GM19463 (cell line): ENCODE results near the gene ZNF677.
"Not testable (repeated sequence)": the region's sequence is repeated elsewhere in the genome, so short reads cannot be mapped to it uniquely, and the experiment has no call there.

Experiments used
- ATAC-seq: cut with Tn5 transposase; IDR thresholded peaks from one replicate; pipeline ENCODE4 v1.9.1; 2021; ENCODE audit warnings: mild to moderate bottlenecking, moderate library complexity; ENCODE audit not compliant: unreplicated experiment

The ZNF677 gene

DNA sequence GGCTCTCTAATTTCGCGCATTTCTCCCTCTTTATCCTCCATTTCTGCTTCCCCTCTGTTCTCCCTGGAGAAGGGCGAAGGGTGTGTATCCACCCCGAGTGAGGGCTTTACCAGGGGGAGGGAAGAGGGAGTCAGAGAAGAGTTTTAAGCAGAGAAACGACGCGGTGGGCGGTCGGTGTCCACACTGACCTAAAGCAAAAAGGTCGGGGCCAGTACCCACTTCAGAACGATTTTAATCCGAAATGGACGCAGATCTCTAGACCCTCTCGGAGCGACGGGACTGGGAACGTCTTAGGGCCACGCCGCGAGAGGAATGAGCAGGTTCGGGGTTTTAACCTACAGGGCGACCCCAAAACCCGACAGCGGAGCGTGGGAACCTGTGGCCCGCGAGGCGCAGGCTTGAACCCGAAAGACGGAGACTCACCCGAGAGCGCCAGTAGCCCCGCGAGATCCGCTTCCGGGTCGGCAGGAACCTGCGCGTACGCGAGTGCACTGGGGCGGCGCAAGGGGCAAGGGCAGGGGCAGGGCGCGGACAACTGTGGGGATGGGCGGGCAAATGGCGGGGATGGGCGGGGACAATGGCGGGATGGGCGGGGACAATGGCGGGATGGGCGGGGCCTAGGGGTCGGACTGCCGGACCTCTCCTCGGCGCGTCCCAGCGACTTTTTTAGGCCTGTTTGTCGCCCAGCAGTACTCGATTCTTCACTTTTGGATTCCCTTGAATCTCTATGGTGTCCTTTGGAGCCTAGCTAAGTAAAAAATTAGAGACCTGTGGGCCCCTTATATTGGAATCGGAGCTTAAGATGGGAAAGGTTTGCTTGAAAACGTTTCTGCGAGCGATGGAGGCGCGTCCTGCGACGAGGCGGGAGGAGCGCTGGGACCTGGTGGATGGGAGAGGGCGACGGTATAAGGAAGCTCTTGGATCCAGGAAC, at the start of gene ZNF677:
ZNF677 (minus strand) TSS at position 463 of the 931 bp plus-strand sequence. CDS start 3,323 bp downstream, outside the sequence.
- no peak for ATAC-seq

DNA sequence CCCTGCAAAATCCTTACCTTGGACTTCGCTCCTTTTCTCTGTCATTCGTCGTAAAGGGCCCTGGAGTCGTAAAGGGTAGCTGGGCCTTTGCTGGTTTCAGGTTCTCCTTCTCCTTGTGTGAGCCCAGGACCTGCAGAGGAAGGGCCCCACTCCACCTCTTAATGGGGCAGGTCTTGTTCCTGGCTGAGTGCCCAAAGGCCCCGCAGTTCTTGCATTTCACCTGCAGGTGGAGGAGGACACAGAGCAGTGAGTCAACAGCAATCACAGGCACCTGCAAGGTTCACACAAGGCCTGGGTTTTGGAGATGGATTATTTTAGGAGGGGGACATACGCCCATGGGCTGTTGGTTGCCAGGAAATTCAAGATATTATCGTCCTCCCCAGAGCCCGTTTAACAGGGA, 46.7 kb upstream of the ZNF677 start:
- not testable (repeated sequence) for ATAC-seq

DNA sequence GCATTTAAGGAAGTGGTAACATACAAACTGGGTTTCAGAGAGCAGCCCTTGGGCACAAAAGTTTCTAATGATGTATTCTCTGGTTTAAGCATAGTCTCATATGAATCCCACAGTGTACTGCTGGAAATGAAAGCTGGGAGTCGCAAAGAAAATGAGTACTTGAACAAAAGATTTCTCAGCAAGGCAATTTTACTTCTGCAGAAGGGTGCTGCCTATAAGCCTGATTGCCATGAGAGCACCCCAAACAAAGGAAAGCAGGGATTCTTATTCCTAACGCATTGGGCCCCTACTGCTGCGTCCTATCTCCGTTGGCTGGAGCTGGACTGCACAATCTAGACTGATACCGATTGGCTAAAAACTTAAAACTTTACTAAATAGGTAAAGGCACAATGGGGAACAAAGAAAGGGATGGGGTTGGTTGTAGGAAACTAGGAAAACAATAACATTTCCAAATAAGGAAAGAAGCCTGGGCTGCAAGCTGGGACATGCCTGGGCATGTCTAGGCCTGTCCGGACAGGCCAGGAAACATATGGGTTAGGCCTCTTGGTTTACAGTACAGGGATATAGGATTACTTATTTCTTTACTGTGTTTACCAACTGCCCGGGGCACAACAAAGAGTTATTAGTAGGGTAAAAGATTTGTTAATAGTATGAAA, 40.2 kb upstream of the ZNF677 start:
- no peak for ATAC-seq

DNA sequence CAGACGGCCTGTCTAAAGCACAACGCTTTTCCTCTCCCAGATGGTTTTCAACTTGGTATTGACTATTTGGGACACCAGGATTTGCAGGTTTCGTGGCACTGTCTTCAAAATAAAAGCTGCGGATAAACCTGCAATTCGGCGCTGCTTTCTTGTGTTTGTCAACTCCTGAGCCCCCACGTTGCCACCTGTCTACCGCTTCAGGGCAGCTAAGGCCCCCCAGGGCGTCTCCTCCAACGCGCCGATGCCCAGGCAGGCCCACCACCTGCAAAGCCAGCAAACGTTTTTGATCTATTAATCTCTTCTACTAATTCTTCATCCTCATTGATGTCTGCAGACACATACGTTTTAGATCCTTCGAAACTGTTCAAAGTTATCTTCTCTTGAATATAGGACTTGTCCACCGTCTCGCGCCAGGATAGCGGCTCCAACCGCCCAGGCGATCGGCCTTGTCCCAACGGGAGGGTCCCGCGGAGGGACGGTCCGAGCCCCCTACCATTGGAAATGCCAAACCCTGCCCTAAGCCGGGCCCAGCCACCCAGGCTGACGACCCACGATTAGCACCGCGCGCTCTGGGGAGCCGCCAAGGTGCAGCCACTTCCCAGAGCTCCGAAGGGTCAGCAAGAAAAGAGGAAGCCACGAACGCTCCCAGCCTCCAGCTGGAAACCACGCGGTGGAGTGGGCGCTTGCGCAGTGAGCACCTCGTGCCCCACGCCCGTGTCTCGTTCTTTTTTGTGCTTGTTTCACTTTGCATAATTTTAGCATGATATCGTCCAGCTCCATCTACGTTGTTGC, 36.3 kb upstream of the ZNF677 start:
- ATAC-seq, result no peak

DNA sequence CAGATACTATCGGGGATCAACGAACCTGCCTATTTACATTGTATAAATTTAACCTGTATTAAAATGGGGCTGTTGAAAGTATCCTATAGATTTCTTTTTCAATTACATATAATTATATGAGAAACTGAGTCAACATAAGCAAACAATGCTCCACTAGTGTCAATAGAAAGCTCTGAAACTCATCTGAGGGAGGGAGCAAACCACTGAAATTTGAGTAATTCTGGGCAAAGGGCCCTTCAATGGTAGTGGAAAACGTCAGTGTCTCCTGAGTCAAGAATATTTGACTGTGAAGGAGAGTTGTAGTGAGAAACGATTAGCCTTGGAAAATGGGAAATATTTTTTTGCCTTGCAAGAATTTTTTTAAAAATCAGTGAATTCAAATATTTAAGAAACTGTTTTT, 30.4 kb upstream of the ZNF677 start:
- ATAC-seq, result no peak

DNA sequence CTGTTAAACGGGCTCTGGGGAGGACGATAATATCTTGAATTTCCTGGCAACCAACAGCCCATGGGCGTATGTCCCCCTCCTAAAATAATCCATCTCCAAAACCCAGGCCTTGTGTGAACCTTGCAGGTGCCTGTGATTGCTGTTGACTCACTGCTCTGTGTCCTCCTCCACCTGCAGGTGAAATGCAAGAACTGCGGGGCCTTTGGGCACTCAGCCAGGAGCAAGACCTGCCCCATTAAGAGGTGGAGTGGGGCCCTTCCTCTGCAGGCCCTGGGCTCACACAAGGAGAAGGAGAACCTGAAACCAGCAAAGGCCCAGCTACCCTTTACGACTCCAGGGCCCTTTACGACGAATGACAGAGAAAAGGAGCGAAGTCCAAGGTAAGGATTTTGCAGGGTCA, 27.3 kb upstream of the ZNF677 start:
- not testable (repeated sequence) for ATAC-seq

DNA sequence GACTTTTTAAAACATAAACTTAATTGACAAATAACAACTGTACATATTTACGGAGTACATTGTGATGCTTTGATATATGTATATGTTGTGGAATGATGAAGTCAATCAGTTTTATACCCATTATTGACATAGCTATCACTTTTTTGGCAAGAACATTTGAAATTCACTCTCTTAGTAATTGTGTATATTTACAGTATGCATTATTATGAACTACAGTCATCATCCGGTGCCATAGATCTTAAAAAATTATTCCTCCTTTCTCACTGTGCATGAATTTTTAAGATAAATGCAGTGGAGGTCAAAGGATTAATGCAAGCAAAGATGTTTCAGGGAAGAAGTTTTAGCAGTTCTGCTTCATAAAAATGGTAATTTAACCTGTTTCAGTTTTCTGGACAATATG, 20.8 kb upstream of the ZNF677 start:
- ATAC-seq, result no peak

DNA sequence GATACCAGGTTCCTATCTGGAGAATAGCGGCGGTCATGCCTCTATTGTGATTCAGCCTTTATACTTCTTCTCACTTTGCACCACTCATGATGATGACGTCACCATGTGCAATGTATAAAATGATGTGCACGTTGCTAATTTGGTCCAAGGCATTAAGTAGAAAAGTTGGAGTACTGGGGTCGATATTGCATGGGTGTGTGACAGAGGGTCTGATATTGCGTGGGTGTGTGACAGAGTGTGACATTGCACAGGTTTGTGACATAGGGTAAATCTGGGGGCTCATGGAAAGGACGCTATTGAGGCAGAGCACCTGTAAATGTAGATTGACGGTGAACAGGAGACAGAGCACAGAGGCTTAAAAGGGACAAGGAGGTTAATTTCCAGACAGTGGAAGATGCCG, 17.4 kb upstream of the ZNF677 start:
- no peak for ATAC-seq

DNA sequence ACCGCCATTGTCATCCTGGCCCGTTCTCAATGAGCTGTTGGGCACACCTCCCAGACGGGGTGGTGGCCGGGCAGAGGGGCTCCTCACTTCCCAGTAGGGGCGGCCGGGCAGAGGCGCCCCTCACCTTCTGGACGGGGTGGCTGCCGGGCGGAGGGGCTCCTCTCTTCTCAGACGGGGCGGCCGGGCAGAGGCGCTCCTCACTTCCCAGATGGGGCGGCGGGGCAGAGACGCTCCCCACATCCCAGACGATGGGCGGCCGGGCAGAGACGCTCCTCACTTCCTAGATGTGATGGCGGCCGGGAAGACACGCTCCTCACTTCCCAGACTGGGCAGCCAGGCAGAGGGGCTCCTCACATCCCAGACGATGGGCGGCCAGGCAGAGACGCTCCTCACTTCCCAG, 15.2 kb upstream of the ZNF677 start:
- not testable (repeated sequence) for ATAC-seq

DNA sequence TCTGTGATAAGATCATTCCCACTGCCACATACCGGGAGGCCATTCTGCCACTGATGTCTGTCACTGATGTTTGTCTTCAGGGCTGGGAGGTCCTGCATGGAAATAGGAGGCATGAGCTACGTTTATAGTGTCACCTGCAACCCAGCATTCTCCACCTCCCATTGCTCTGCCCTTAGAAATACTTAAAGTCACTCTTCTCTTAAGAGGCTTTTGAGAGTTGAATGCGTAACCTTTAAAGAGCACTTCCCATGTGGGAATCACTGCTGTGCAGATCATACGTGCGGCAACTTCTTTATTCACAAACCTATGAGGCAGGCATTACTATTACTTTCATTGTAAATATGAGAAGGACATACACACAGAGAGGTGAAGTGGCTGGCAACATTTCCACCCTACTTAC, 12.9 kb upstream of the ZNF677 start, which contains the start of gene VN1R4:
VN1R4 (minus strand) TSS at position 101 of the 400 bp plus-strand sequence; CDS start at position 43, 58 bp downstream.
- ATAC-seq, result not testable (repeated sequence)

DNA sequence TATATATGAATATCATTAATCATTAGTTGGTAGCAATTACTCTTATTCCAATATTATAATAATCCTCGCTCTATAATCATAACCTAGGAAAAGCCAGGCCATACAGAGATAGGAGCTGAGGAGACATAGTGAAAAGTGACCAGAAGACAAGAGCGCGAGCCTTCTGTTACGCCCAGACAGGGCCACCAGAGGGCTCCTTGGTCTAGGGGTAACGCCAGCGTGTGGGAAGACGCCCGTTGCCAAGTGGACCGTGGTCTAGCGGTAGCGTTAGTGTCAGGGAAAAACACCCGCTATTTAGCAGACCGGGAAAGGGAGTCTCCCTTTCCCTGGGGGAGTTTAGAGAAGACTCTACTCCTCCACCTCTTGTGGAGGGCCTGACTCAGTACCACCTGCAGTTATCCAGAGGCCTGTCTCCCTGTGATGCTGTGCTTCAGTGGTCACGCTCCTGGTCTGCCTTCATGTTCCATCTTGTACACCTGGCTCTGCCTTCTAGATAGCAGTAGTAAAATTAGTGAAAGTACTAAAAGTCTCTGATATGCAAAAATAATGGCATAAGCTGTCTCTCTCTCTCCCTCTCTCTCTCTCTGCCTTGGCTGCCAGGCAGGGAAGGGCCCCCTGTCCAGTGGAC, 3.2 kb upstream of the ZNF677 start, which contains the start of gene VN1R2:
VN1R2 (plus strand) TSS at position 578 of the 628 bp plus-strand sequence. CDS start 84 bp downstream, outside the sequence.
- ATAC-seq, result not testable (repeated sequence)

DNA sequence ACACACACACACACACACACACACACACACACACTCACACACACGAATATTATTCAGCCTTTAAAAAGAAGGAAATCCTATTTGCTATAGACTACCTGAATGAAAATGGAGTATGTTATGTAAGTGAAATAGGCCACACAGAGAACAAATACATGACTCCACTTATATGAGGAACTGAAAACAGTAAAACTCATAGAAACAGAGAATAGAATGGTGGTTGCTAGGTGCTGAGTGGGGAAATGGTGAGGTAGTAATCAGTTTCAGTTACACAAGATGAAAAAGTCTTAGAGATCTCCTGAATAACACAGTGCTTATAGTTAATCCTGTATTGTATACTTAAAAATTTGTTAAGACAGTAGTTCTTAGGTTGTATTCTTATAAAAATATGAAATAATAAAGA, 8.2 kb downstream of the ZNF677 start:
- no peak for ATAC-seq

DNA sequence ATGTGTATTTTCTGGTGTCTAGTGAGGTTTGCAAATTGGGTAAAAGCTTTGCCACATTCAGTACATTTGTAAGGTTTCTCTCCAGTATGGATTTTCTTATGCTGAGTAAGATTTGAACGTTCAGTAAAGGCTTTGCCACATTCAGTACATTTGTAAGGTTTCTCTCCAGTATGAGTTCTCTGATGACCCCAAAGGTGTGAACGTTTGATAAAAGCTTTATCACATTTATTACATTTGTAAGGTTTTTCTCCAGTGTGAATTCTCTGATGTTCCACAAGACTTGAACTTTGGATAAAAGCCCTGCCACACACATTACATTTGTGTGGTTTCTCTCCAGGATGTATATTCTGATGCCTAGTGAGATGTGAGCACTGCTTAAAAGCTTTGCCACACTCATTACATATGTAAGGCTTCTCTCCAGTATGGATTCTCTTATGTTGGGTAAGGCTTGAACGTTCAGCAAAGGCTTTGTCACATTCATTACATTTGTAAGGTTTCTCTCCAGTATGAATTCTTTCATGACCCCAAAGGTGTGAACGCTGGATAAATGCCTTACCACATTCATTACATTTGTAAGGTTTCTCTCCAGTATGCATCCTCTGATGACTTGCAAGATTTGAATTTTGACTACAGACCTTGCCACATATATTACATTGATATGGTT, 17.4 kb downstream of the ZNF677 start:
- ATAC-seq, result no peak

DNA sequence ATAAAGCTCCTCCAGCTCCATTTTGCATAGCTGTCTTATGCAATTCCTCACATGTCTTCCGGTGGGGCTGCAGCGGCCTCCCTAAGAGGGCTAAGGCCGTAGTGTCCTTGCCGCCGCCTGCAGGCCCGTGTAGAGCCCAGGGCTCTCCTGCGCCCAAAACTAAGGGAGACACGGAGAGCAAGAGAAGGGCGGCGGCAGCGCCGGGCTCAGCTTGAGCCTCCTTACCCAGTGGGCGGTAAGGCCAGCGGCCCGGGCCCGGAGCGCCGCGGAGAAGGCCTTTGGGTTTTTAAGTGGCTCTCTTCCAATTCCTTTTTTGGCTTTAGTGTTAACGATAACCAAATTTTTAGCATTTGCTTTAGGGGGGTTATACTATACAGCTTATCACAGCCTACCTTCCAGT, 30.1 kb downstream of the ZNF677 start:
- no peak for ATAC-seq

DNA sequence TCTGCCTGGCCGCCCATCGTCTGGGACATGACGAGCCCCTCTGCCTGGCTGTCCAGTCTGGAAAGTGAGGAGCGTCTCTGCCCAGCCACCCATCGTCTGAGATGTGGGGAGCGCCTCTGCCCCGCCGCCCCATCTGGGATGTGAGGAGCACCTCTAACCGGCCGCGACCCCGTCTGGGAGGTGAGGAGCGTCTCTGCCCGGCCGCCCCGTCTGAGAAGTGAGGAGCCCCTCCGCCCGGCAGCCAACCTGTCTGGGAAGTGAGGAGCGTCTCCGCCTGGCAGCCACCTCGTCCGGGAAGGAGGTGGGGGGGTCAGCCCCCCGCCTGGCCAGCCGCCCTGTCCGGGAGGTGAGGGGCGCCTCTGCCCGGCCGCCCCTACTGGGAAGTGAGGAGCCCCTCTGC, 32.0 kb downstream of the ZNF677 start:
- ATAC-seq, result not testable (repeated sequence)

DNA sequence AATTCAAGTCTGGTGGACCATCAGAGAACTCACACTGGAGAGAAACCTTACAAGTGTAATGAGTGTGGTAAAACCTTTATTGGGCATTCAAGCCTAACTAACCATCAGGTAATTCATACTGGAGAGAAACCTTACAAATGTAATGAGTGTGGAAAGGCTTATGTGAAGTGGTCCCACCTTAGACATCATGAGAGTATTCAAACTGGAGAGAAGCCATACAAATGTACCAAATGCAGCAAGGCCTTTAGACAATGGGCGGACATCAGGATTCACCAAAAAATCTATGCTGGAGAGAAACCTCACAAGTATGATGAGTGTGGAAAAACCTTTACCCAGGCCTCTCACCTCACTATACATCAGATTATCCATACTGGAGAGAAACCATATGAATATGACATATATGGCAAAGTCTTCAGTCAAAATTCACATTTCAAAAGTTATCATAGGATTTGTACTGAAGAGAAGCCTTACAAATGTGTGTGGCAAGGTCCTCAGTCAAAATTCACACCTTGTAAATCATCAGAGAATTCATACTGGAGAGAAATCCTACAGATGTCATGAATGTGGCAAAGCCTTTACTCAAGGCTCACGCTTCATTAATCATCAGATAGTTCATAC, 41.9 kb downstream of the ZNF677 start:
- ATAC-seq, result no peak

DNA sequence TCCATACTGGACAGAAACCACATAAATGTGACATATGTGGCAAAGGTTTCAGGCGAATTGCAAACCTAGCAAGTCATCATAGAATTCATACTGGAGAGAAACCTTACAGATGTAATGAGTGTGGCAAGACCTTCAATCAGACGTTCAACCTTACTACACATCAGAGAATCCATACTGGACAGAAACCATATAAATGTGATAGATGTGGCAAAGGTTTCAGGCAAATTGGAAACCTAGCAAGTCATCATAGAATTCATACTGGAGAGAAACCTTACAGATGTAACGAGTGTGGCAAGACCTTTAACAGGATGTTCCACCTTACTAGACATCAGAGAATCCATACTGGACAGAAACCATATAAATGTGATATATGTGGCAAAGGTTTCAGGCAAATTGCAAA, 43.1 kb downstream of the ZNF677 start:
- ATAC-seq, result not testable (repeated sequence)

DNA sequence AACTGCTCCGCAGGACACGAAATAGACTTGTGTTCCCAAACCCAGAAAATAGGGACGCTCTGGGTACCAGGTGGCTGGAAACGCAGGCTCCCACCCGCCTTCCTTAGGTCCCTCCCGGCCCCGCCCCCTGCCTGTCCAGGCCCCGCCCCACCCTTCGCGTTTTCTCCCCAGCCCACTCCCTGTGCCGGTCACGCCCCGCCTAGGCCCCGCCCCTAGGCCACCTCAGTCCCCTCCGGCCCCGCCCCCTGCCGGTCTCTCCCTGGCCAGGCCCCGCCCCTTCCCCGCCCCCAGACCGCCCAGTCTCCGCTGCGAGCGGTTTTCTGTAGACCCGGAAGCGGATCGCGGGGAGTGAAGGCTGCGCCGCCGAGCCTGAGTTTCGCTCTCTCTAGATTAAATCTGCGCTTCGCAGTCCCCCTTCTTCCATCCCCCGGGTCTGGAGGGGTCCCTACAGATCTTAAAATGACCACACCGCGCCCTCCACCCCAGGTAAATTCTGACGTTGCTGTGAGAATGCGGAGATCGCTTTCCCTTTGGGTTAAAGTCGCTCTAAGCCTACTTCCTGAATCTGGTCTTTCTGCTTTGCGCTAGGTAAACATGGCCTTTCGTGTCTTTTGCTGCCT, 57.8 kb downstream of the ZNF677 start:
- no peak for ATAC-seq

DNA sequence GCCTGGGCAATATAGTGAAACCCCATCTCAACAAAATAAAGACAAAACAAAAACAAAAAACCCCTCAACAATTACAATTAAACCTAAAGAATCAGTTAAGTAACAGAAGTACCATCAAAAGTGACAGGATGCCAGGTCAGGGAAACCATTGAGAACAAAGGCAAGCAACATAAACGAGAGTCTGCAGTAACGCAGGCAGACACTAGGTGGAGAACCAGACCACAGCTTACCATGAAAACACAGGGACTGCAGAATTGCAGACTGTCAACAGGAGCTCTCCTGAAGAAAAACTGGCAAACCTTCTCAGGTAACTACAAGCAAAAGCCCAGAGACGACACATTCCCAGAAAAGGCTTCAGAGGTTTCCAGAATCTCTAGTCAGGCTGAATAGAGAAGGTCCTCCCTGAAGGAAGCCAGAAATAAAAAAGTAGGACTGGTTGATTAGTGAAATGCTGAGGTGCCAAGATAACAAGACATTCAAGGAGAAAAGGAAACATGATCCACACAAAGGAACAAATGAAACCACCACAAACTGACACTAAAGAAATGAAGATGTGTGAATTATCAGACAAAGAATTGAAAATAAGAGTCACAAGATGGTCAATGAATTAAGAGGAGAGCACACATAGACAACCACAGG, 59.3 kb downstream of the ZNF677 start:
- no peak for ATAC-seq
